ENCODE results near the gene MRPL21.

MRPL21 gene

DNA sequence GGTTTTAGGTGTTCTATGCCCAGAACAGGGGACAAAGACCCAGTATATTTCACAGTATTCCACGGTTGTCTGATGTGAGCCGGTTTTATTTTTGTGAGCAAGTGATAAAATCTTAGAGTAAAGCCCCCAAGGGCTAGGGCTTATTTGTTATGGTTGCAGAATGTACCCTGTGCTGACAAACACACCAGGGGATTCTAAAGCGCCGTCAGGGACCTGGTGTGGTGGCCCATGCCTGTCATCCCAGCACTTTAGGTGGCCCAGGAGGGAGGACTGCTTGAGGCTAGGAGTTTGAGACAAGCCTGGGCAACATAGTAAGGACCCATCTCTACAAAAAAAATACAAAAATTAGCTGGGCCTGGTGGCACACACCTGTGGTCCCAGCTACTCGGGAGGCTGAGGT, 22.8 kb downstream of the MRPL21 start:
- no peaks in the 10 kb centered on the region for H3K9me3 ChIP-seq (ENCODE audit: insufficient read depth, low read depth, low read length)
- H3K4me1 ChIP-seq (ENCODE audit: insufficient read depth, low read length), result no peaks in the 10 kb centered on the region
- H3K27me3 ChIP-seq (ENCODE audit: insufficient read depth, low read length), result no peaks in the 10 kb centered on the region
- no peak overlapping the region for H3K4me3 ChIP-seq (ENCODE audit: low read length)
- no peak overlapping the region for H3K9ac ChIP-seq (ENCODE audit: low read depth, low read length)
- H3K27ac ChIP-seq (ENCODE audit: low read length), result no peak overlapping the region
- H3K36me3 ChIP-seq (ENCODE audit: insufficient read depth, low read depth, low read length), result no peaks in the 10 kb centered on the region

DNA sequence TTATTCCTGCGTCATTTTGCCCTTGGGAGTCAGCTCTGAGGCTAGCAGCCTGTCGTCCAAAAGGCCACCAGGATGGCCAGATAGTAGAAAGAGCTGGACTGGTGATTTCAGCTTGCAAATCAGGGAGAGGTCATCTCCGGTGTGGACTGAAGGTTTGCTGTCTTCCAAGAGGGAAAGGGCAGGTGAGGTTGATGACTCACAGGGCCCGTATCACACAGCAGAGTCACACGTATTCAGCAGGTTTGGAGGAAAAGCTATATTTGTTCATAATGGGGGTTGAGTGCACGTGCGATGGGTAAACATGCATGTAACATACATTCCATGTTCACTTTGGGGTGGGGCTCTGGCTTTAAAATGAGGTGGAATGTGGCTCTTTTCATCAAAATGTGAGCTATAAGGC, 25.6 kb downstream of the MRPL21 start:
- Histone ChIP-seq H3K36me3 (ENCODE audit: insufficient read depth, low read depth, low read length) (no peaks in the 10 kb centered on the region), H3K27ac (ENCODE audit: low read length) (no peak overlapping the region), H3K4me1 (ENCODE audit: insufficient read depth, low read length) (no peaks in the 10 kb centered on the region), H3K27me3 (ENCODE audit: insufficient read depth, low read length) (no peaks in the 10 kb centered on the region), H3K9ac (ENCODE audit: low read depth, low read length) (no peak overlapping the region), H3K4me3 (ENCODE audit: low read length) (no peak overlapping the region), H3K9me3 (ENCODE audit: insufficient read depth, low read depth, low read length) (no peaks in the 10 kb centered on the region)

DNA sequence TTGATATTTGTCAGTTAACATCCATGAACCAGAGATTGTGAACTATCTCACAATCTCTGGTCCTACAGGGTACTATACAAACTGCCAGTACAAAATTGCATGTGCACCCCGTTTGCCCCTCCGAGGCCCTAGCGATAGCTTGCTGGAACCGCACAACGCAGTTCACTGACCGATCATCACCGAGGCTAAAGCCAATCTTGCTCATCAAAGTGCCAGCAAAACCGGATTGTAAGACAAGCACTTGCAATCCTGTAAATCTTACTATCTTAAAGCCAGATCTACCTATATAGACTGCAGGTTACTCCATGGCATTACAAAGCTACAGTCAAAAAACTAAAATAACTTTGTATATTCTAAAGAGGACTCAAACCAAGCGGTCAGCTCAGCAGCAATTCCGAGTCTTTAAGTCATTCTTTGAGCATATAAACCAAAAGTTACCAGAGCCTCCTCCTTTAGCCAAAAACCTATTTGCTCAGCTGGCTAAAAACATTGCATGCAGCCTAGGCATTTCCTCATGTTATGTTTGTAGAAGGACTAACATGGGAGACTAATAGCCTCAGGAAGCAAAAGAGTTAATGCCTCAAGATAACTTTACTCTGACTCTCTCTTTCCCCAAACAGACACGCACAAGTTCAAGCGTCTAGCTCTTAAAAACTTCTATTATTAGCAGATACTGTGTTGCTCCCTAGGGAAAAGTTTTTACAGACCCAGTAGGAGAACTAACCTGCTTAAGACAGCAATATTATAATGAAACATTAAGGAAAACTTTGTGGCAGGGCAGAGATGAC, 31.2 kb downstream of the MRPL21 start:
- Histone ChIP-seq H3K27me3 (ENCODE audit: insufficient read depth, low read length) (no peaks in the 10 kb centered on the region), H3K9ac (ENCODE audit: low read depth, low read length) (no peak overlapping the region), H3K4me1 (ENCODE audit: insufficient read depth, low read length) (no peaks in the 10 kb centered on the region), H3K9me3 (ENCODE audit: insufficient read depth, low read depth, low read length) (no peaks in the 10 kb centered on the region), H3K27ac (ENCODE audit: low read length) (no peak overlapping the region), H3K36me3 (ENCODE audit: insufficient read depth, low read depth, low read length) (no peaks in the 10 kb centered on the region), H3K4me3 (ENCODE audit: low read length) (no peak overlapping the region)

DNA sequence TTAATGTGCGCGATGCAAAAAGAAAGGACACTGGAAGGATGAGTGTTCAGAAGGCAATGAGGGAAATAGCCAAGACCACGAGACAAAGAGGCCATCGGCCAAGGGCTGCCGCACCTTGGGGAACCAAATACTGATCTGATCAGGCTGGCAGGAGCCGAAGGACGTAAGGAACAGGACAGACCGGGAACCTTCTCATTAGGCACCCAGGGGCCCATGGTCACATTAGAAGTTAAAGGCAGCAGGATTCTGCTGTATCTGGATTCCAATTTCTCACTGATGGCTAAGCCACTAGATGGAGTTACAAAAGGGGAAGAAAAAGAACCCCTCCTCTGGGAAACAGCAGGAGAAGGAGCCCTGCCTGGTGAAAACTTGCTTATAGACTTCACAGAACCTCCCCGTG, 33.2 kb downstream of the MRPL21 start:
- H3K36me3 ChIP-seq (ENCODE audit: insufficient read depth, low read depth, low read length), result no peaks in the 10 kb centered on the region
- H3K27ac ChIP-seq (ENCODE audit: low read length), result no peak overlapping the region
- H3K9ac ChIP-seq (ENCODE audit: low read depth, low read length), result peak overlapping the region; percentile 49; the same call in 1 of the 2 replicates
- no peaks in the 10 kb centered on the region for H3K9me3 ChIP-seq (ENCODE audit: insufficient read depth, low read depth, low read length)
- H3K4me1 ChIP-seq (ENCODE audit: insufficient read depth, low read length), result no peaks in the 10 kb centered on the region
- no peak overlapping the region; the same call in 1 of the 2 replicates for H3K4me3 ChIP-seq (ENCODE audit: low read length)
- H3K27me3 ChIP-seq (ENCODE audit: insufficient read depth, low read length), result no peaks in the 10 kb centered on the region

DNA sequence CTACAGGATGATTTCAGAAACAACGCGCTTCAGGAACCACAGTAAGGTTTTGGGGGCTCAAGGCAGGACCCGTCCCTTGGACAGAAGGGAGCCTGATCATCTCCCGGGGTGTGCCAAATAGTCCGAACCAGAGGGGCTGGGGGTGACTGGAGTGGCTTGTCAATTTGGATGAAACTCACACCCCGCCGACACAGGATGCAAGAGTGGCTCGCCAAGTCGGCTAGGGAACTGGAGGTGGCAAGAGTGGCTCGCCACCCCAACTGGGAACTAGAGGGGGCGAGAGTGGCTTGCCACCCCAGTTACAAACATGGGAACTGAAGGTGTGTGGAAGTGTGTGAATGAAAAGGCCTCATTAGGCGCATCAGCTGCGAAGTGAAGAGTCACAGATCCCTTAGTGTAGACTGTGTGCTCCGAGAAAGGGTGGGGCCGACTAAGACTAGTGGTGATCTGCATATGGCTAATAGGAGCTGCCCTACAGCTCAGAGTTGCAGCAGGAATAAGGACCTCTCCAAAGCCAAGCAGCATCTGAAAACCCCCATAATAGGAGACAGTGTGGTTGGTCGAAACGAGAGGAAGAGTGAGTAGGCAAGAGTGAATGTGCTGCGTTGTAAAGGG, 35.3 kb downstream of the MRPL21 start:
- no peak overlapping the region for H3K27ac ChIP-seq (ENCODE audit: low read length)
- H3K27me3 ChIP-seq (ENCODE audit: insufficient read depth, low read length), result no peaks in the 10 kb centered on the region
- H3K9ac ChIP-seq (ENCODE audit: low read depth, low read length), result no peak overlapping the region
- H3K4me3 ChIP-seq (ENCODE audit: low read length), result no peak overlapping the region
- H3K4me1 ChIP-seq (ENCODE audit: insufficient read depth, low read length), result no peaks in the 10 kb centered on the region
- H3K9me3 ChIP-seq (ENCODE audit: insufficient read depth, low read depth, low read length), result no peaks in the 10 kb centered on the region
- H3K36me3 ChIP-seq (ENCODE audit: insufficient read depth, low read depth, low read length), result no peaks in the 10 kb centered on the region

DNA sequence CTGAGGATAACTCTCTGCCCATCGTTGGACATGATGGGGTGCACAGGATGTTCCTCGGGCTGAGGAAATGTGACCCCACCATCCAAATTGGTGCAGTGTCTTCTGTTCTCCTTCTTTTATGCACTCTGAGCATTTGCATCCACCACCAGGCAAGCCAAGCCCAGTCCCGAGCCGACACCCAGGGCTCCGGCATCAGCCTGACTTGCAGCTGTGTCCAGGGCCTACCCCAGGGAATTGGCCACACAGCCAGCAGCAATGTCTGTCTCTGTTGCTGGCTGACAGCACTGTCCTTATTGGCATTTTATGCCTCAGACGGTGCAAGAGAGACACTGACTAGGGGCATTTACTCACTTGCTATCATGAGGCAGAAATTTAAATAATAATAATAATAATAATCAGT, 36.6 kb downstream of the MRPL21 start:
- no peak overlapping the region for H3K9ac ChIP-seq (ENCODE audit: low read depth, low read length)
- no peaks in the 10 kb centered on the region for H3K36me3 ChIP-seq (ENCODE audit: insufficient read depth, low read depth, low read length)
- no peaks in the 10 kb centered on the region for H3K4me1 ChIP-seq (ENCODE audit: insufficient read depth, low read length)
- no peaks in the 10 kb centered on the region for H3K9me3 ChIP-seq (ENCODE audit: insufficient read depth, low read depth, low read length)
- H3K27me3 ChIP-seq (ENCODE audit: insufficient read depth, low read length), result no peaks in the 10 kb centered on the region
- no peak overlapping the region for H3K4me3 ChIP-seq (ENCODE audit: low read length)
- H3K27ac ChIP-seq (ENCODE audit: low read length), result no peak overlapping the region

DNA sequence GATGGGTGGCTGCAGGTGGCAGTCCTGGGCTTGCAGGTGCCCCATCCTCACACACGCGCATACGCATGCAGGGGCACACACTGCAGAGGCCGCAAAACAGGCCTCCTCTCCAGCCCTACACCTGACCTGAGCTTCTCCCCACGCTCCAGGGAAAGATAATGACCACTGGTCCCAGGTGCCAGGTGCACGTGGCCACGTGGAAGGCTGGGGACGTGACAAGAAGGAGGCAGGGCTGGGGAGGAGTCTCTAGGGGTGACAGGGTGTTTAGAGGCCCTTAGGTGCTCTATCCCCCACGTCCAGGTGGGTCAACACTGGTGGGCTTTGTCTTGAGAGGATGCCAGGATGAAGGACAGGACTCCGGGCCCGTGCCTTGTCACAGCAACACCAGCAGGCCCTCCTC, 38.4 kb downstream of the MRPL21 start:
- H3K4me1 ChIP-seq (ENCODE audit: insufficient read depth, low read length), result no peaks in the 10 kb centered on the region
- no peaks in the 10 kb centered on the region for H3K9me3 ChIP-seq (ENCODE audit: insufficient read depth, low read depth, low read length)
- H3K36me3 ChIP-seq (ENCODE audit: insufficient read depth, low read depth, low read length), result no peaks in the 10 kb centered on the region
- no peak overlapping the region for H3K27ac ChIP-seq (ENCODE audit: low read length)
- H3K9ac ChIP-seq (ENCODE audit: low read depth, low read length), result no peak overlapping the region
- H3K4me3 ChIP-seq (ENCODE audit: low read length), result no peak overlapping the region
- H3K27me3 ChIP-seq (ENCODE audit: insufficient read depth, low read length), result no peaks in the 10 kb centered on the region

DNA sequence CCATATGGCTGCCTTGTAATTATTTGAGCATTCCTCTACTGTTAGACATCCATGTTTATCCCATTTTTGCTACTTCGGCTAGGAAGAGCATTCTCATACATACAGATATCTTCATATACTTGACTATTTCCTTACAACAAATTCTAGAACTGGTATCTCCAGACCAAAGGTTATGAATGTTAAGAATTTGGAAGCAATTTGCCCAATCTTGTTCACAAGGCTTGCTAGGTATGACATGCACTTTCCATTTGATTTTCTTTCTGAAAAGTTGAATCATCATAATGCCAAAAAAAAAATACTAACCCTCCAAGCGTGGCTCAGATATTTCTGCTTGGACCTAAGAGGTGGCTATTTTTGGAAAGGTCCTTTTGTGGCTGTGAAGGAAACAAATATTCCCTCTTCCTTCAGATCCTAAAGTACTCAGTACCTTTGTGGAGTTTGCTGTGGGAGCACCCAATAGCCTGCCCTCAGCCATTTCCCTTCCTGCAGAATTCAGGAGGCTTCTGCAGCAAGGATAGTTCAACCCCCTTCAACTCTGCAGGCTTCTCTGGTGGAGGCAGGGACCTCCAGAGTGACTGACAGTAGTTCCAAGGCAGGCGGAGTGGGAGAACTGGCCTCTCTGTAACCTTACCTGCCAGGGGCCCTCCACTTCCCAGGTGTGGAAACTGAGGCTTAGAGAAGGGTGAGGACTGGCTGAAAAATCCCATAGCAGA, 39.9 kb downstream of the MRPL21 start:
- no peaks in the 10 kb centered on the region for H3K36me3 ChIP-seq (ENCODE audit: insufficient read depth, low read depth, low read length)
- no peak overlapping the region for H3K4me3 ChIP-seq (ENCODE audit: low read length)
- H3K27me3 ChIP-seq (ENCODE audit: insufficient read depth, low read length), result no peaks in the 10 kb centered on the region
- no peak overlapping the region for H3K9ac ChIP-seq (ENCODE audit: low read depth, low read length)
- peaks cover 5% of the 10 kb centered on the region; the same call in 1 of the 2 replicates for H3K9me3 ChIP-seq (ENCODE audit: insufficient read depth, low read depth, low read length)
- no peaks in the 10 kb centered on the region for H3K4me1 ChIP-seq (ENCODE audit: insufficient read depth, low read length)
- no peak overlapping the region for H3K27ac ChIP-seq (ENCODE audit: low read length)

DNA sequence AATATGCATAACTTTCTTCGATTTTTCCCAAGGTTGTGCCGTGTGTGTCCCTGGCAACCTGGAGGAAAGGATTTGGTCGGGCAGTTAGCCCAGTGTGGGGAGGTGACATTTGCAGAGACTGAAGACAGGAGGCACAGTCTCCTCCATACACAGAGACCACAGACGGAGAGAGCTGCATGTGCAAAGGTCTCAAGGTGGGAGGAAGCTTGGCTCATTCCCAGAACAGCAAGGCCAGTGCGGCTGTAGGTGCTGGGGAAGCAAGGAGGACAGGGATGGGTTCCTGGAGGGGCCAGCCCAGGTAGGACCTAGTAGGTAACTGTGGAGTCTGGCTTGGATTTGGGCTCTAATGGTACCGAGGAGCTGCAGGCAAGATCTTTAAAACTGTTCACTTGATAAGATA, 41.2 kb downstream of the MRPL21 start:
- no peaks in the 10 kb centered on the region for H3K4me1 ChIP-seq (ENCODE audit: insufficient read depth, low read length)

DNA sequence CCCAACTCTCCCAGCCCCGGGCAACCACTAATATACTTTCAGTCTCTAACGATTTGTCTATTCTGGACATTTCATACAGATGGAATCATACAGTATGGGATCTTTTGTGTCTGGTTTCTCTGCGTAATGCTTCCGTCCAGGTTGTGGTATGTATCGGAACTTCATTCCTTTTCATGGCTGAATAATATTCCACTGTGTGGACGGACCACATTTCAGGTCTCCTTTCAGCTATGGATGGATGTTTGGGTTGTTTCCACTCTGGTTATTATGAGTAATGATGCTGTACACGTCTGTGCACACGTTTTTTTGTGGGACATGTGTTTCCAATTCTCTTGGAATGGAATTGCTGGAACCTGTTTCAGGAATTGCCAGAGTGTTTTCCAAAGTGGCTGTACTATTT, 44.5 kb downstream of the MRPL21 start:
- Histone ChIP-seq H3K36me3 (ENCODE audit: insufficient read depth, low read depth, low read length) (no peaks in the 10 kb centered on the region), H3K4me3 (ENCODE audit: low read length) (no peak overlapping the region)

More for the DNA sequence above, 41.2 kb downstream of the MRPL21 start:
- H3K27ac ChIP-seq (ENCODE audit: low read length), result no peak overlapping the region
- H3K36me3 ChIP-seq (ENCODE audit: insufficient read depth, low read depth, low read length), result no peaks in the 10 kb centered on the region
- no peak overlapping the region for H3K9ac ChIP-seq (ENCODE audit: low read depth, low read length)
- H3K9me3 ChIP-seq (ENCODE audit: insufficient read depth, low read depth, low read length), result peaks cover 5% of the 10 kb centered on the region; the same call in 1 of the 2 replicates
- no peak overlapping the region for H3K4me3 ChIP-seq (ENCODE audit: low read length)
- no peaks in the 10 kb centered on the region for H3K27me3 ChIP-seq (ENCODE audit: insufficient read depth, low read length)

DNA sequence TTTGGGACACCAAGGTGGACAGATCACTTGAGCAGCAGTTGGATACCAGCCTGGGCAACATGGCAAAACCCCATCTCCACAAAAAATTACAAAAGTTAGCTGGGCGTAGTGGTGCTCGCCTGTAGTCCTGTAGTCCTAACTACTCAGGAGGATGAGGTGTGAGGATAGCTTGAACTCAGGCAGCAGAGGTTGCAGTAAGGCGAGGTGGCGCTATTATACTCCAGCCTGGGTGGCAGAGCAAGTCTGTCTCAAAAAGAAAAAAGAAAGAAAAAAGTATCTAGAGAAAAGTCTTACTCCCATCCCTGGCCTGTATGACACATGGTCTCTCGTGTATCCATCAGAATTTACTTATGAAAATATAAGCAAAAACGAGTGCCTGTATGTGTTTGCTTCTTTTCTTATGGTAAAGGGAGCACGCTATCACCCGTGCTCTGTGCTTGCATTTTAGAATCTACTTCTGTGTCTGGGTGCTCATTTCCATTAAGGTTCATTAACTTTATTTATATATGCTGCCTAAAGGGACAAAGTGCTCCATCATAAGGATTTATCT, 46.5 kb downstream of the MRPL21 start:
- no peaks in the 10 kb centered on the region for H3K36me3 ChIP-seq (ENCODE audit: insufficient read depth, low read depth, low read length)
- H3K9ac ChIP-seq (ENCODE audit: low read depth, low read length), result no peak overlapping the region
- H3K27me3 ChIP-seq (ENCODE audit: insufficient read depth, low read length), result peaks cover 40% of the 10 kb centered on the region
- H3K27ac ChIP-seq (ENCODE audit: low read length), result no peak overlapping the region
- 0 out of 2 replicates have a peak, but pooled peaks cover 3% of the 10 kb centered on the region for H3K4me1 ChIP-seq (ENCODE audit: insufficient read depth, low read length)
- H3K4me3 ChIP-seq (ENCODE audit: low read length), result no peak overlapping the region
- H3K9me3 ChIP-seq (ENCODE audit: insufficient read depth, low read depth, low read length), result peaks cover 5% of the 10 kb centered on the region; the same call in 1 of the 2 replicates

More for the DNA sequence above, 44.5 kb downstream of the MRPL21 start:
- 0 out of 2 replicates have a peak, but pooled peaks cover under 1% of the 10 kb centered on the region for H3K4me1 ChIP-seq (ENCODE audit: insufficient read depth, low read length)
- H3K9me3 ChIP-seq (ENCODE audit: insufficient read depth, low read depth, low read length), result peaks cover 5% of the 10 kb centered on the region; the same call in 1 of the 2 replicates
- H3K27me3 ChIP-seq (ENCODE audit: insufficient read depth, low read length), result peaks cover 19% of the 10 kb centered on the region
- no peak overlapping the region for H3K9ac ChIP-seq (ENCODE audit: low read depth, low read length)
- no peak overlapping the region for H3K27ac ChIP-seq (ENCODE audit: low read length)

Measured in iPS-20b (cell line).